22Rv1 (cell line): ENCODE data around the gene ASB13.

Experiments
- CTCF ChIP-seq: fragments of 450-650 bp; IDR thresholded peaks from 2 replicates; pipeline ENCODE4 v1.5.1; 2017; ENCODE audit warnings: mild to moderate bottlenecking
- ZFX ChIP-seq: fragments of 450-650 bp; IDR thresholded peaks from 2 replicates; pipeline ENCODE4 v1.6.1; 2017; ENCODE audit warnings: antibody characterized with exemption, borderline replicate concordance

- TF ChIP-seq CTCF (no peak), ZFX (no peak)
Measured at GRCh38 chr10:5658871-5659618, 7.3 kb downstream of the ASB13 start.
